ENCODE measurements around the gene ZDHHC11B.

- TF ChIP-seq CTCF (IDR thresholded peaks at IDR 0.05) (no peak), EZH2 (IDR thresholded peaks at IDR 0.05; ENCODE audit: borderline replicate concordance, insufficient read depth, low read depth, low read length, poor library complexity, severe bottlenecking) (no peak)
Observed at GRCh38 chr5:666816-667498, 117.6 kb downstream of the ZDHHC11B start.
